GM10266 (cell line): Measurements from ENCODE around the gene PRMT7.

Source experiments
- DNase-seq: peaks from one replicate; pipeline ENCODE4 v3.0.0; 2012; ENCODE audit errors: extremely low spot score
- CTCF ChIP-seq: IDR thresholded peaks from 2 replicates; pipeline ENCODE4 v1.5.1; 2012; ENCODE audit warnings: mild to moderate bottlenecking, low read depth; ENCODE audit not compliant: control insufficient read depth, insufficient read depth; ENCODE audit errors: missing control alignments

The PRMT7 gene

GRCh38 chr16:68310437-68310773, 414 bp upstream of the PRMT7 start:
- no peak for DNase-seq
- TF ChIP-seq CTCF = no peak

- TF ChIP-seq CTCF = no peak
- DNase-seq = no peak
These were observed 2.3 kb downstream of the PRMT7 start for GRCh38 chr16:68313116-68313515.

DNA sequence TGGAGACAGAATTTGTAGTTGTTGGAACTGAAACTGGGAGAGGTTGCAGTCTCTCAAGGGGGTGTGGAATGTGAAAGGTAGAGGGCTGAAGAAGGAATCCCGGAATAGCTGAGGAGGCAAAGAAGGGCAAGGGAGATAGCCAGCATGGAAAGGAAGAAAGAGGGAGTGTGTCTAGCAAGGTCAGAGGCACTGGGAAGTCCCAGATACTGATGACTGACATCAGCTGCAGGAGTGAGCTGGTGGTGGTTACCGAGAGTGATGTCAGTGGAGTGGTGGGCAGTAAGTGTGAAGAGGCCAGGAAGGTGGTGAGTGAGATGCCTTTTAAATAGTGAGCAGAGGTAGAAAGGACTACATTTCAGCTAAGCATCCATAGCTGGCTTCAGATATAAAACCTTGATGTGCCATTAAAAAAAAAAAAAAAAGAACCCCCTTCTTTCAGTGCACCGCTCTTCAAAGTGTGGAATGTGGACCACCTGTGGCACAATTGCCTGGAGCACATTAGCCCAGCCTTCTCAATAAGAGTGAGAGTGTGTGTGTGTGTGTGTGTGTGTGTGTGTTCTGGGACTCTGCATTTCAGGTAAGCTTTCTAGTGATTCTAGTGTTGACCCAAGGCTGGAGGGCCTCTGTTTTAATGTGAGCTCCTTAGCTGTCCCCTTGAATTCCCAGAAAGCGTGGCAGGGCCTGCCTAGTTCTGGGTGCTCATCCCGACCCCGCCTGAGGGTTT, 8.5 kb downstream of the PRMT7 start:
- TF ChIP-seq CTCF = no peak
- DNase-seq = peak; percentile 80

GRCh38 chr16:68324336-68324735, 13.5 kb downstream of the PRMT7 start:
- DNase-seq = no peak
- no peak for TF ChIP-seq CTCF

DNA sequence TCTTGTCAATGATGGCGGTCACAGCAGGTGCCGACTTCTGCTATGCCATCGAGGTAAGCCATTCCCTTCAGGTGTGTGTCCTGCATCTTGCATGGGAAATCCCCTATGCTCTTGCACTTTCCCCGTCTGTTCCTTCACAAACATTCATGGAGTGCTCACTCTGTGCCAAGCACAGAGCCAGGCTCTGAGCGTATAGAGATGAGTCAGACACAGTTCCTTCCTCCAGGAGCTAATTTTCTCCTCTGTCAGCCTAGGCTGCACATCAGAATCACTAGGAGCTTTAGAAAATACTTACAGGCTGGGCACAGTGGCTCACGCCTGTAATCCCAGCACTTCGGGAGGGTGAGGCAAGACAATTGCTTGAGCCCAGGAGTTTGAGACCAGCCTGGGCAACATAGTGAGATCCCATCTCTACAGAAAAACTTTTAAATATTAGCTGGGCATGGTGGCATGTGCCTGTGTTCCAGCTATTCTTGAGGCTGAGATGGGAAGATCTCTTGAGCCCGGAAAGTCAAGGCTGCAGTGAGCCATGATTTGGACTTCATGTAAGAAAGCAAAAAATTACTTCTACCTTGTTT, 14.1 kb downstream of the PRMT7 start:
- no peak for TF ChIP-seq CTCF
- no peak for DNase-seq

DNA sequence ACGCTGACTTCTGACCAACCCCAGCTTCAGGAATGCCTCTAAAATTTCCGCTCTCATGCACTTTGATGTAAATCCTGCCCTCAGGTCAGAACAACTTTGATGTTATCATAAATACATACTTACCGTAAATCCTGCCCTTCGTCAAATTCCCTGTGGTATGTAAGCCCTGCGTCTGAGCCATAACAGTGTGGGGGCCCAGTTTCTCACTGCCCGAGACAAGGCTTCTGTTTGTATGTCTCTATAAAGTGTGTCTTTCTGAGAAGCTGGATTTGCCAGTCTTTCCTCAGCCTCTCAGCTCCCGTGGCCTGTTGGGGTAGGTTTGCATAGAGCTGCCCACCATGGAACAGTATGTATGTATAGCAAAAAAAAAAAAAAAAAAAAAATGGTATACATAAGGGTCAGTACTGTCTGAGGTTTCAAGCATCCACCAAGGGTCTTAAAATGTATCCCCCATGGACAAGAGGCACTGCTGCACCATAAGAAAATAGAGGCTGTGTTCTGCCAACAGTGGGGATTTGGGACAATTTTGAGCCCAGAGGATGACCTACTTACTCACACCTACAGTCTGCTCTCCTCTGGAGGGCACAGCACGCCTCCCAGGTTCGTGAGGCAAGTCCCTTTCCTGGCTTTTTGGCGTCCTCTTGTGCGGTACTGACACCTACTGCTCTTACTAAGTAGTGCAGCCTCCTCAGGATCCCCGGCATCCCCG, 17.5 kb downstream of the PRMT7 start:
- peak; percentile 83 for DNase-seq
- peak; percentile 96 for TF ChIP-seq CTCF

DNA sequence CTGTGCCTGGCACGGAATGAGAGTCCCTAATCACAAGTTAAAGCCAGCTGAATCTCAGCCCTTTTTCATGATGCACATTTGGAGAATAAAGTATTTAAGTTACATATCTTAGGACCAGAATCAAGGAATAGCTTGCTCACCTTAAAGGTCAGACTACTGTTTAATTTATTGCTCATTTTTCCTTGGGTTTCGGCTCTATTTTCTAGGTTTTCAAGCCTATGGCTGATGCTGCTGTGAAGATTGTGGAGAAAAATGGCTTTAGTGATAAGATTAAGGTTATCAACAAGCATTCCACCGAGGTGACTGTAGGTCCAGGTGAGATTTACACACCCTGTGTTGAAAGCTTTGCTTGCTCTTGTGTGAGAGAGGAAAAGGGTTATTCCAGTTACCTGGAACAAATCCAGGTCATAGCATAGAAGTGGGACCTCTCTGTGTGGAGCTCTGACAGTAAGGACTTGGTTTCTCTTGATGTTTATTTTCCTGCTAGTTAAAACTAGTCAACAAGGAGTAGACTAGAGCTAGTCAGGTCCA, 18.1 kb downstream of the PRMT7 start:
- DNase-seq = no peak
- no peak for TF ChIP-seq CTCF
